Hepatocyte (in vitro differentiated cells): Measurements from ENCODE around the gene TMPRSS4.

Experiments used
- CTCF ChIP-seq: fragments of 200-600 bp; sonication (generic); IDR thresholded peaks from 2 replicates; pipeline ENCODE4 v1.5.1; 2016; ENCODE audit warnings: antibody characterized with exemption, mild to moderate bottlenecking; ENCODE audit not compliant: poor library complexity
- EZH2 ChIP-seq: fragments of 200-600 bp; sonication (generic); IDR thresholded peaks from 2 replicates; pipeline ENCODE4 v1.6.1; 2016; ENCODE audit warnings: antibody characterized with exemption, mild to moderate bottlenecking, borderline replicate concordance
- EZH2phosphoT487 ChIP-seq: fragments of 200-600 bp; sonication (generic); IDR thresholded peaks from one replicate; pipeline ENCODE4 v1.6.1; 2018; ENCODE audit warnings: antibody characterized with exemption, mild to moderate bottlenecking, low read depth, moderate library complexity; ENCODE audit not compliant: unreplicated experiment, severe bottlenecking

GRCh38 chr11:118084247-118084646, 7.4 kb downstream of the TMPRSS4 start:
- TF ChIP-seq CTCF (no peak), EZH2 (no peak), EZH2phosphoT487 (no peak)
